Measurements from ENCODE around the gene RTKN2.

Gene RTKN2

GRCh38 chr10:62136931-62137330, 131.7 kb downstream of the RTKN2 start:
- ChIA-PET CTCF (no interaction called here), POLR2A (no interaction called here)
- Histone ChIP-seq H3K4me3 (ENCODE audit: control insufficient read depth in 1 of 7, extremely low read depth in 1 of 7, insufficient read depth in 4 of 7, low read depth in 2 of 7, low read length in 6 of 7) (no peak overlapping the region), H3K36me3 (ENCODE audit: control insufficient read depth in 4 of 4, insufficient read depth in 4 of 4, low read length in 3 of 4) (no peaks in the 10 kb centered on the region), H3K9me3 (ENCODE audit: control extremely low read depth in 1 of 5, control insufficient read depth in 4 of 5, insufficient read depth in 2 of 5, low read depth in 1 of 5, low read length in 4 of 5) (peaks cover 0 to 7% (median 3%) of the 10 kb centered on the region in 5 experiments), H3K27ac (ENCODE audit: insufficient read depth in 1 of 2, low read depth in 1 of 2, low read length in 2 of 2, poor library complexity in 1 of 2, severe bottlenecking in 2 of 2) (no peak overlapping the region), H3K27me3 (replicated peaks in 2 of 5; ENCODE audit: control insufficient read depth in 4 of 5, insufficient read depth in 5 of 5, low read length in 4 of 5) (no peaks in the 10 kb centered on the region), H3K4me1 (ENCODE audit: control extremely low read depth in 1 of 4, control insufficient read depth in 4 of 4, insufficient read depth in 4 of 4, low read length in 3 of 4) (no peaks in the 10 kb centered on the region)
- no peak for DNase-seq
- WGBS (ENCODE audit: insufficient coverage): no CpG with 5 or more reads among the region's 3 CpGs

GRCh38 chr10:62133618-62134017, 135.0 kb downstream of the RTKN2 start:
- POLR2A ChIA-PET: no interaction called here
- CTCF ChIA-PET: no interaction called here
- H3K36me3 ChIP-seq (ENCODE audit: control insufficient read depth in 4 of 4, insufficient read depth in 4 of 4, low read length in 3 of 4): no peaks in the 10 kb centered on the region

More at GRCh38 chr10:62133618-62134017, 135.0 kb downstream of the RTKN2 start:
- Histone ChIP-seq H3K4me3 (ENCODE audit: control insufficient read depth in 1 of 7, extremely low read depth in 1 of 7, insufficient read depth in 4 of 7, low read depth in 2 of 7, low read length in 6 of 7) (no peak overlapping the region), H3K4me1 (ENCODE audit: control extremely low read depth in 1 of 4, control insufficient read depth in 4 of 4, insufficient read depth in 4 of 4, low read length in 3 of 4) (no peaks in the 10 kb centered on the region), H3K27me3 (replicated peaks in 2 of 5; ENCODE audit: control insufficient read depth in 4 of 5, insufficient read depth in 5 of 5, low read length in 4 of 5) (no peaks in the 10 kb centered on the region), H3K9me3 (ENCODE audit: control extremely low read depth in 1 of 5, control insufficient read depth in 4 of 5, insufficient read depth in 2 of 5, low read depth in 1 of 5, low read length in 4 of 5) (peaks cover 0 to 13% (median 3%) of the 10 kb centered on the region in 5 experiments), H3K27ac (ENCODE audit: insufficient read depth in 1 of 2, low read depth in 1 of 2, low read length in 2 of 2, poor library complexity in 1 of 2, severe bottlenecking in 2 of 2) (no peak overlapping the region)
- DNase-seq: peak in 1 of 3 donors; percentile 13

Measured in common myeloid progenitor, CD34-positive (primary cell).